ENCODE data around the gene DNAH6. TPM values are rescaled to one million over a fixed set of nuclear protein-coding genes. Genes with fewer than 3 reads are reported as not detected.

Gene DNAH6
- total RNA-seq, 6 experiments from 2014 or later = 0.66 to 2.3 (median 1.3) TPM

DNA sequence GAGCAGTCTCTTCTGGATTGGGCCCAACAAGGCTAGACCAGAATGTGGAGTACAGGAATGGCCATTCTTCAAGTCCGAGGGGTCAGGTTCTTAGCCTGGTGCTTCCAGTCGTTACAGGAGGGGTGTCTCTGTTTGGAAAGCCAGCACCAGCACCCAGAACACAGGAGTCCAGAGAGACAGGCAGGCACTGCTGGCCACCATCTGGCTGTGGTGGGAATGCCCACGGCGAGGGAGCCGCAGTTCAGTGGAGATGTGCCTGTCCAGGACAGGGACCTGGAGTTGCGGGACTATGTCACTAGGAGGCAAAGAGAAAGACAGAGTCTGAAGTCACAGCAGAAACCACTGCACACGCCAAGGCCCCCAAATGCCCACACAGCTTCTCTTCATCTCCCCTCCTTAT is 305.5 kb downstream of the DNAH6 start:
- no peak overlapping the region for H3K27ac ChIP-seq
- WGBS (ENCODE audit: insufficient coverage, low coverage, low lambda C conversion rate, missing lambda C conversion rate) = 92% methylated on average over 6 of the region's 7 CpGs
- TF ChIP-seq, protein P1, sequence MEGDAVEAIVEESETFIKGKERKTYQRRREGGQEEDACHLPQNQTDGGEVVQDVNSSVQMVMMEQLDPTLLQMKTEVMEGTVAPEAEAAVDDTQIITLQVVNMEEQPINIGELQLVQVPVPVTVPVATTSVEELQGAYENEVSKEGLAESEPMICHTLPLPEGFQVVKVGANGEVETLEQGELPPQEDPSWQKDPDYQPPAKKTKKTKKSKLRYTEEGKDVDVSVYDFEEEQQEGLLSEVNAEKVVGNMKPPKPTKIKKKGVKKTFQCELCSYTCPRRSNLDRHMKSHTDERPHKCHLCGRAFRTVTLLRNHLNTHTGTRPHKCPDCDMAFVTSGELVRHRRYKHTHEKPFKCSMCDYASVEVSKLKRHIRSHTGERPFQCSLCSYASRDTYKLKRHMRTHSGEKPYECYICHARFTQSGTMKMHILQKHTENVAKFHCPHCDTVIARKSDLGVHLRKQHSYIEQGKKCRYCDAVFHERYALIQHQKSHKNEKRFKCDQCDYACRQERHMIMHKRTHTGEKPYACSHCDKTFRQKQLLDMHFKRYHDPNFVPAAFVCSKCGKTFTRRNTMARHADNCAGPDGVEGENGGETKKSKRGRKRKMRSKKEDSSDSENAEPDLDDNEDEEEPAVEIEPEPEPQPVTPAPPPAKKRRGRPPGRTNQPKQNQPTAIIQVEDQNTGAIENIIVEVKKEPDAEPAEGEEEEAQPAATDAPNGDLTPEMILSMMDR (IDR thresholded peaks at IDR 0.05) = no peak
- no peak for TF ChIP-seq POLR2A (IDR thresholded peaks at IDR 0.05)
- no peaks in the 10 kb centered on the region for H3K36me3 ChIP-seq
- no peaks in the 10 kb centered on the region for H3K9me3 ChIP-seq
- intact Hi-C loops (cut with DNase I) = no loop called here
- no peaks in the 10 kb centered on the region for H3K27me3 ChIP-seq
- H3K4me3 ChIP-seq = no peak overlapping the region
- H3K4me1 ChIP-seq = no peaks in the 10 kb centered on the region
- ATAC-seq (no peak), DNase-seq (no peak)

DNA sequence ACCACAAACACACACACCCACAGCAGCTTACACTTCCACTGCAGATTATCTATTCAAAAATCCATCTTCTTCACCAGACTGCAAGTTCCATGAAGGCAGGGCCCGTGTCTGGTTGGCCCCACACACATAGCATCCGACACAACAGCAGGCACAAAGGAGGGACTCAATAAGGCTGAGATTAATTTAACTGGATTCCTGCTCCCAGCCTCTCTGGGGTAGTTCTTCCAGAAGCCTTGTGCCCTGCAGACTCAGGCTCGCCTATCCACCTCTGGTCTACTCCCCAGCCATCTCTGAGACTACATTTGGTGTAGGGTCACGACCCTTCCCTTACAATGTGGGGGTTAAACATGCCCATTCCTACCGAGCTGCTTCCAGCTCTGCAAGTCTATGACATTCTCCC is 306.9 kb downstream of the DNAH6 start:
- no peak overlapping the region for H3K27ac ChIP-seq
- H3K4me1 ChIP-seq = no peaks in the 10 kb centered on the region
- no peaks in the 10 kb centered on the region for H3K36me3 ChIP-seq
- intact Hi-C loops (cut with DNase I) = no loop called here
- no peak for ATAC-seq
- H3K27me3 ChIP-seq = no peaks in the 10 kb centered on the region
- DNase-seq = no peak
- no peak overlapping the region for H3K4me3 ChIP-seq
- no peaks in the 10 kb centered on the region for H3K9me3 ChIP-seq
- 79% methylated on average over 2 of the region's 5 CpGs for WGBS (ENCODE audit: insufficient coverage, low coverage, low lambda C conversion rate, missing lambda C conversion rate)
- TF ChIP-seq, protein P1 (IDR thresholded peaks at IDR 0.05) = no peak
- no peak for TF ChIP-seq POLR2A (IDR thresholded peaks at IDR 0.05)

DNA sequence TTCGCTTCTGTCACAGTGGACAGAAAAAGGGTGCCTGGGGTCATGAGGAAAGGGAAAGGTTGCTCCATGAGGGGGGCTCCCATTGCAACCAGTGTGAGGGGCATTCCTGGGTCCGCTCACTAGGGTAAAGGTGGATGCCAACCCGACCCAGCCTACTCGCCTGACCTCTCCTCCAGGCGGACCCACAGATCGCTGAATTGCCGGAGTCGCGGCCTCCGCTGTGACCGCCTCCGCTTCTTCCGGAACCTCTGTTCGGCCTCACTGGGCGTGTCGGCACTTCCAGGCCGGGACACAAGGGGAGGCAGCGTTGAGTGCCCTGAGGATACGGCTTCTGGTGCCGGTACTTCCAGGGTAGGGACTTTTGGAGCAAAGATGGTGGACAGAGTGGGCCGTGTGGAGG is 307.5 kb downstream of the DNAH6 start:
- 87% methylated on average over 3 of the region's 21 CpGs for WGBS (ENCODE audit: insufficient coverage, low coverage, low lambda C conversion rate, missing lambda C conversion rate)
- Histone ChIP-seq H3K27ac (no peak overlapping the region), H3K4me3 (no peak overlapping the region), H3K27me3 (no peaks in the 10 kb centered on the region), H3K4me1 (no peaks in the 10 kb centered on the region), H3K9me3 (no peaks in the 10 kb centered on the region), H3K36me3 (no peaks in the 10 kb centered on the region)
- ATAC-seq (no peak), DNase-seq (no peak)
- intact Hi-C loops (cut with DNase I) = no loop called here
- no peak for TF ChIP-seq POLR2A (IDR thresholded peaks at IDR 0.05)
- TF ChIP-seq, protein P1 (IDR thresholded peaks at IDR 0.05) = no peak

DNA sequence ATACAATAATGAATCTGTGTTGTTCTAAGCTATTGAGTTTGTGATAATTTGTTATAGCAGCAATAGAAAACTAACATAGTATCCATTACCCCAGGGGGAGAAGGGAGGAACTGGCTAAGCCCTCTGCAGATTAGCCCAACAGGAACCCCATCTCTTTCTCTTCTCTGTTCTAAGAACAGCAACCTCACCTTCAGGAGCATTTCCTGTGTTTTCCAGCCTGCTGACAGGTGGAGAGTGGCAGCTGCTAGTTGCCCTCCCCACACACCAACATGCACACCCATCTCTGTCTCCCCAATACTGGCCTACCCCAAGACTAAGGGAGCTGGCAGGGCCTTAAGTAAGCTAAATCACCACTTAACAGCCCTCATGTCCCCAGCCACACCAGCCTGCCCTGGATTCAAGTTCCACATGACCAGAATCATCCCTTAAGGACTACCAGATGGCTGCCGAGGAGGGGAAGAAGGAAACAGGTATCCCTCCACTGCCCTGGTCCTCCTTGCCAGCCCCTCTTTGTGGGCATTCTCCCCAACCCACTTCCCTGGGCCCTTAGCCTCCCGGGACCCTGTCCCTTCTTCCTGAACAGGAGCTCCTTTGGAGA is 311.8 kb downstream of the DNAH6 start:
- Histone ChIP-seq H3K36me3 (no peaks in the 10 kb centered on the region), H3K4me1 (peaks cover 0 to 7% (median 0%) of the 10 kb centered on the region in 4 donors), H3K9me3 (no peaks in the 10 kb centered on the region), H3K27me3 (no peaks in the 10 kb centered on the region), H3K4me3 (no peak overlapping the region), H3K27ac (no peak overlapping the region)
- no peak for DNase-seq
- 67% methylated on average over 2 of the region's 2 CpGs for WGBS (ENCODE audit: insufficient coverage, low coverage, low lambda C conversion rate, missing lambda C conversion rate)
- TF ChIP-seq, protein P1 (IDR thresholded peaks at IDR 0.05) = no peak
- TF ChIP-seq POLR2A (IDR thresholded peaks at IDR 0.05) = no peak
- intact Hi-C loops (cut with DNase I) = no loop called here
- ATAC-seq = no peak

DNA sequence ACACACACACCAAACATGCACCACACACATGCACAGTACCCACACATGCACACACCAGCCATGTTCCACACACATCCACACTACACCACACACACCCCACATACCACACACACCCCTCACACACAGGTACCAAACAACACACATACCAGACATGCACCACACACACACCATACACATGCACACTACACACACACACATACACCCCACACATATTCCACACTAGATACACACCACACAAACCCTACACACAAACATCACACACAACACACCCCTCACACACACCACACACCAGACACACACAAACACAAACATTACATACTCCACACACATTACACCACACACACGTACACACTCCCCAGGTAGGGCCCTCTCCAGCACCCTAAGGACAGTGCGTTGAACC is 313.4 kb downstream of the DNAH6 start:
- Histone ChIP-seq H3K9me3 (no peaks in the 10 kb centered on the region), H3K4me3 (no peak overlapping the region), H3K4me1 (peaks cover 0 to 7% (median 0%) of the 10 kb centered on the region in 4 donors), H3K27ac (no peak overlapping the region), H3K36me3 (no peaks in the 10 kb centered on the region), H3K27me3 (no peaks in the 10 kb centered on the region)
- 94% methylated on average over 2 of the region's 2 CpGs for WGBS (ENCODE audit: insufficient coverage, low coverage, low lambda C conversion rate, missing lambda C conversion rate)
- ATAC-seq (no peak), DNase-seq (no peak)
- TF ChIP-seq POLR2A (IDR thresholded peaks at IDR 0.05) = no peak
- TF ChIP-seq, protein P1 (IDR thresholded peaks at IDR 0.05) = no peak
- intact Hi-C loops (cut with DNase I) = no loop called here

Data from right lobe of liver (tissue), 6 donors.